A673 (cell line): ENCODE results near the gene PATJ.

Experiments used
- EZH2 ChIP-seq: fragments of 200-600 bp; sonication (generic); IDR thresholded peaks from 2 replicates; pipeline ENCODE4 v1.6.1; 2017; ENCODE audit warnings: borderline replicate concordance, low read depth, mild to moderate bottlenecking, mixed read lengths, antibody characterized with exemption, low read length; ENCODE audit not compliant: poor library complexity, severe bottlenecking
- TF ChIP-seq, protein P1 (sequence below): fragments of 300-800, 200-600 bp; sonication (generic); conservative IDR thresholded peaks from 2 replicates; pipeline ENCODE4 v1.5.1; 2017; ENCODE audit warnings: low read depth, mild to moderate bottlenecking, antibody characterized with exemption, low read length, moderate library complexity, mixed read lengths

DNA sequence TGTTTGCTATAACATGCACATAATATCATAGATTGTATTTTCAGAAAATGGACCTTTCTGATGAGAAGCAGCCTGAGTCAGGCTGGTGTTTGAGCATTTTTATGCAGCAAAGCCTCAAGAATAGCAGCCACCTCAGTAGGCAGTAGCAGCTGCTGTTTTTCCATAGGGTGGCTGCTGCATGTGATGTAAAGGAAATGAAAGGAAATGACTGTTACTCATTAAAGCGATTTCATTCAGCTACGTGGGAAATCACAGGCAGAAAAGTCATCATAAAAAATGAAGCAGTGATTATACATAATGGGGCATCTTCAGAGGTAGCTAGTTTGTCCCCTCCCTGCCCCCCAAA is 110.4 kb downstream of the PATJ start:
- TF ChIP-seq, protein P1, sequence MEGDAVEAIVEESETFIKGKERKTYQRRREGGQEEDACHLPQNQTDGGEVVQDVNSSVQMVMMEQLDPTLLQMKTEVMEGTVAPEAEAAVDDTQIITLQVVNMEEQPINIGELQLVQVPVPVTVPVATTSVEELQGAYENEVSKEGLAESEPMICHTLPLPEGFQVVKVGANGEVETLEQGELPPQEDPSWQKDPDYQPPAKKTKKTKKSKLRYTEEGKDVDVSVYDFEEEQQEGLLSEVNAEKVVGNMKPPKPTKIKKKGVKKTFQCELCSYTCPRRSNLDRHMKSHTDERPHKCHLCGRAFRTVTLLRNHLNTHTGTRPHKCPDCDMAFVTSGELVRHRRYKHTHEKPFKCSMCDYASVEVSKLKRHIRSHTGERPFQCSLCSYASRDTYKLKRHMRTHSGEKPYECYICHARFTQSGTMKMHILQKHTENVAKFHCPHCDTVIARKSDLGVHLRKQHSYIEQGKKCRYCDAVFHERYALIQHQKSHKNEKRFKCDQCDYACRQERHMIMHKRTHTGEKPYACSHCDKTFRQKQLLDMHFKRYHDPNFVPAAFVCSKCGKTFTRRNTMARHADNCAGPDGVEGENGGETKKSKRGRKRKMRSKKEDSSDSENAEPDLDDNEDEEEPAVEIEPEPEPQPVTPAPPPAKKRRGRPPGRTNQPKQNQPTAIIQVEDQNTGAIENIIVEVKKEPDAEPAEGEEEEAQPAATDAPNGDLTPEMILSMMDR = no peak
- TF ChIP-seq EZH2 = no peak
